OCI-LY7 (cell line): ENCODE data around the gene SH3RF3. TPM values are rescaled to one million over a fixed set of nuclear protein-coding genes. Genes with fewer than 3 reads are reported as not detected.

Experiments
- BruUV-seq: library from RNA; stranded (reverse); fragments of 400-500 nt; replicated peaks from 2 replicates; lab custom pipeline; 2021; lab: Mats Ljungman, UMichigan
- CTCF ChIA-PET: fragments of 300-600 bp; sonication (Branson Sonifier 250); formaldehyde crosslinking; loops from one replicate; lab custom pipeline; 2022; ENCODE audit warnings: antibody characterized with exemption; ENCODE audit not compliant: unreplicated experiment; lab: Charles Lee
- POLR2A ChIA-PET: fragments of 300-600 bp; sonication (Branson Sonifier 250); formaldehyde crosslinking; loops from one replicate; lab custom pipeline; 2022; ENCODE audit warnings: antibody characterized with exemption; lab: Charles Lee
- DNase-seq: peaks from one replicate; pipeline ENCODE4 v3.0.0-alpha.2; 2015; ENCODE audit warnings: low spot score
- H2AFZ ChIP-seq: fragments of 200-600 bp; sonication (generic), shearing (Covaris generic); 2 replicates; pipeline ENCODE4 v1.6.1; 2014; ENCODE audit warnings: mild to moderate bottlenecking, antibody characterized with exemption, low read length, moderate library complexity
- H3K27ac ChIP-seq: fragments of 200-600 bp; sonication (generic); 2 replicates; pipeline ENCODE4 v1.5.1; 2014; ENCODE audit warnings: mixed run types, low read depth, mild to moderate bottlenecking, moderate library complexity, low read length, inconsistent platforms; ENCODE audit not compliant: poor library complexity, severe bottlenecking
- H3K36me3 ChIP-seq: fragments of 200-600 bp; sonication (generic); 2 replicates; pipeline ENCODE4 v1.6.1; 2014; ENCODE audit warnings: mild to moderate bottlenecking, antibody characterized with exemption, low read length, moderate library complexity, mixed read lengths; ENCODE audit not compliant: insufficient read depth
- H3K4me1 ChIP-seq: fragments of 200-600 bp; sonication (generic); 2 replicates; pipeline ENCODE4 v1.5.1; 2014; ENCODE audit warnings: mild to moderate bottlenecking, low read length; ENCODE audit not compliant: insufficient read depth, poor library complexity, severe bottlenecking
- H3K4me2 ChIP-seq: fragments of 200-600 bp; sonication (generic); 2 replicates; pipeline ENCODE4 v1.6.1; 2014; ENCODE audit warnings: mild to moderate bottlenecking, low read length
- H3K4me3 ChIP-seq: fragments of 200-600 bp; sonication (generic); 2 replicates; pipeline ENCODE4 v1.5.1; 2014; ENCODE audit warnings: mild to moderate bottlenecking, low read depth, low read length; ENCODE audit not compliant: poor library complexity, severe bottlenecking
- H3K79me2 ChIP-seq: fragments of 200-600 bp; sonication (generic); 2 replicates; pipeline ENCODE4 v1.6.1; 2016; ENCODE audit warnings: low read depth, mild to moderate bottlenecking, low read length, moderate library complexity, mixed read lengths; ENCODE audit not compliant: insufficient read depth
- H3K9me2 ChIP-seq: fragments of 200-600 bp; sonication (generic); 2 replicates; pipeline ENCODE4 v1.6.1; 2016; ENCODE audit warnings: mild to moderate bottlenecking, low read length, mixed read lengths; ENCODE audit not compliant: insufficient read depth
- H3K9me3 ChIP-seq: fragments of 200-600 bp; sonication (generic); 2 replicates; pipeline ENCODE4 v1.6.1; 2014; ENCODE audit warnings: mild to moderate bottlenecking, mixed run types, low read length, mixed read lengths
- H4K20me1 ChIP-seq: fragments of 200-600 bp; sonication (generic); 2 replicates; pipeline ENCODE4 v1.6.1; 2014; ENCODE audit warnings: mild to moderate bottlenecking, antibody characterized with exemption, low read length, moderate library complexity, mixed read lengths; ENCODE audit not compliant: insufficient read depth
- EZH2phosphoT487 ChIP-seq: fragments of 200-600 bp; sonication (generic); IDR thresholded peaks from 2 replicates; pipeline ENCODE4 v1.6.1; 2018; ENCODE audit warnings: low read depth, borderline replicate concordance, mild to moderate bottlenecking, mixed run types, antibody characterized with exemption, low read length, moderate library complexity, mixed read lengths
- intact Hi-C: fragments of 100-400 bp; cut with micrococcal nuclease; formaldehyde crosslinking; loops from one replicate; pipeline ENCODE4 v1.10.0; 2022; ENCODE audit not compliant: unreplicated experiment
- total RNA-seq, 2 experiments: library from RNA; depleted of rRNA in 1 of 2; stranded (reverse); fragments of >200 nt in 1 of 2; shearing (Covaris generic) in 1 of 2; gene quantifications; 2 replicates each; pipeline ENCODE4 v1.2.3, GENCODE V29; 2014 to 2022
- TF ChIP-seq, protein P1 (sequence below): fragments of 200-600 bp; sonication (generic); conservative IDR thresholded peaks from 2 replicates; pipeline ENCODE4 v1.5.1; 2014; ENCODE audit warnings: mild to moderate bottlenecking, antibody characterized with exemption, low read length, moderate library complexity, mixed read lengths

SH3RF3 gene
- total RNA-seq, 2 experiments from 2014 or later: not detected

DNA sequence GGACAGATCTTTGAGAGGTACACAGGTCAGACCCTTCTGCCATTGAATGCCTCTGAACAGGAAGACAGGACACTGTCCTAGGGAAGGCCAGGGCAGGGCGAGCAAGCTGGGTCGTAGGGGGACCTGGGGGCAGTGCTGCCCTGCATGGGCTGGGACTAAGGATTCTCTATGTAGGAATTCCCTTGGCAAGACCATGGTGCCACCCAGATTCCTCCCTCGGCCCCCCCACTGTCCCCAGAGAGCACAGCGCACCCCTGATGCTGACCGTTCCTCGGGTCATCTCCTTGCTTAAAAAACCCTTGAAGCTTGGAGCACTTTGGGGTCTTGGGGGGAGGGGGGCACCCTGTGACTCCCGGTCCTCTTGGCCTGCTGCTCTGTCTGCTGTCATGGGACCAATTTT lies 289.7 kb downstream of the SH3RF3 start:
- ChIA-PET CTCF (no interaction called here), POLR2A (no interaction called here)
- TF ChIP-seq, protein P1, sequence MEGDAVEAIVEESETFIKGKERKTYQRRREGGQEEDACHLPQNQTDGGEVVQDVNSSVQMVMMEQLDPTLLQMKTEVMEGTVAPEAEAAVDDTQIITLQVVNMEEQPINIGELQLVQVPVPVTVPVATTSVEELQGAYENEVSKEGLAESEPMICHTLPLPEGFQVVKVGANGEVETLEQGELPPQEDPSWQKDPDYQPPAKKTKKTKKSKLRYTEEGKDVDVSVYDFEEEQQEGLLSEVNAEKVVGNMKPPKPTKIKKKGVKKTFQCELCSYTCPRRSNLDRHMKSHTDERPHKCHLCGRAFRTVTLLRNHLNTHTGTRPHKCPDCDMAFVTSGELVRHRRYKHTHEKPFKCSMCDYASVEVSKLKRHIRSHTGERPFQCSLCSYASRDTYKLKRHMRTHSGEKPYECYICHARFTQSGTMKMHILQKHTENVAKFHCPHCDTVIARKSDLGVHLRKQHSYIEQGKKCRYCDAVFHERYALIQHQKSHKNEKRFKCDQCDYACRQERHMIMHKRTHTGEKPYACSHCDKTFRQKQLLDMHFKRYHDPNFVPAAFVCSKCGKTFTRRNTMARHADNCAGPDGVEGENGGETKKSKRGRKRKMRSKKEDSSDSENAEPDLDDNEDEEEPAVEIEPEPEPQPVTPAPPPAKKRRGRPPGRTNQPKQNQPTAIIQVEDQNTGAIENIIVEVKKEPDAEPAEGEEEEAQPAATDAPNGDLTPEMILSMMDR: no peak
- Histone ChIP-seq H3K27ac (no peak overlapping the region), H2AFZ (no peak overlapping the region), H4K20me1 (no peaks in the 10 kb centered on the region), H3K36me3 (no peaks in the 10 kb centered on the region), H3K79me2 (no peaks in the 10 kb centered on the region), H3K9me3 (no peaks in the 10 kb centered on the region), H3K9me2 (no peaks in the 10 kb centered on the region), H3K4me2 (no peak overlapping the region), H3K4me1 (no peaks in the 10 kb centered on the region), H3K4me3 (no peak overlapping the region)
- BruUV-seq: no TSS peak
- intact Hi-C loops: no loop called here
- DNase-seq: no peak

DNA sequence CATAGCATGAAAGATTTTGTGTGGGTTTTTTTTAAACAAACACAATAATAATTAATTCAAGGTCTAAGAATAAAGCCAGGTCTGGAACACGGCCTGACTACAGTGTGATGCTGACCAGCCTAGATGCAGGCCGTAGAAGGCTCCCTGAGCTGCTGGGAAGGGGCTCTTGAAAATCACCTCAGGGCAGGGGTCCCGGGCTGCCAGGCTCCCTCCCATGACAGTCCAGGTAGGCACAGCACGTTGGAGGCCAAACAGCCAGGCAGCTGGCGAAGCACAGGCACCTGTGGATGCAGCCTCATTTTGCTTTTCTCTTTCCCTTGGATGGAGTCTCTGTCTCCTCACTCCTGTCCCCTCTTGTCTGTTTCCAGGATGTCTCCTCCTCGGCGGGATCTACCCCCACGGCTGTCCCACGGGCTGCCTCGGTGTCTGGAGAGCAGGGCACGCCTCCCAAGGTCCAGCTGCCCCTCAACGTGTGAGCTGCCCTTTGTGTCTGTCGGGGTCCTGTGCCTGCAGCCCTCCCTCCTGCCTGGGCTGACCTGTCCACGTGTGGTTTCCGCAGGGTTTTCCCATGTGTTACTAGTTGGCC lies 290.3 kb downstream of the SH3RF3 start:
- TF ChIP-seq EZH2phosphoT487: no peak
- TF ChIP-seq, protein P1: no peak
- Histone ChIP-seq H3K9me2 (no peaks in the 10 kb centered on the region), H2AFZ (no peak overlapping the region), H3K9me3 (no peaks in the 10 kb centered on the region), H4K20me1 (no peaks in the 10 kb centered on the region), H3K4me3 (no peak overlapping the region), H3K4me2 (no peak overlapping the region), H3K4me1 (no peaks in the 10 kb centered on the region), H3K36me3 (no peaks in the 10 kb centered on the region), H3K27ac (no peak overlapping the region), H3K79me2 (no peaks in the 10 kb centered on the region)
- BruUV-seq: no TSS peak
- no peak for DNase-seq
- ChIA-PET CTCF (no interaction called here), POLR2A (interaction anchor here (1.1 kb wide), 1 partner anchor 11 kb away, joined by 3 read pairs; no protein-coding TSS in a partner anchor)
- intact Hi-C loops: no loop called here

DNA sequence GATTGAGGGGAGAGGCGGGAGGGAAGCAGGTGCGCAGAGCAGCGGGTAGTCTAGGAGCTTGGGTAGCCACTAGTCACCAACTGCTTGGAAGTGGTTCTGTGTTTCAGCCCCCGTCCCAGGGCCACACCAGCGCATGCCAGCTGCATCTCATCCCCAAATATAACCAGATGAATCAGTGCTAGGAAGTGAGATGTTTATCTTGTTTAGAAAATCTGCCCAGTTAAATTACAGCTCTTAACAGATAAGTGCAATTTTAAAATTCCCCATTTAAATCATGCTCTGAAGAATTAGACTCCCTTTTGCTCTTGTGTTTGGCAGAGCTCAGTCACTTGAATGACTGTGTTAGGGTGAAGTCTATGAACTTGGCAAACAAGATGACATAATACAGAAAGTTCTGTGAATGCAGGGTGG lies 291.0 kb downstream of the SH3RF3 start:
- Histone ChIP-seq H3K36me3 (no peaks in the 10 kb centered on the region), H3K27ac (no peak overlapping the region), H3K4me1 (no peaks in the 10 kb centered on the region), H2AFZ (no peak overlapping the region), H3K79me2 (no peaks in the 10 kb centered on the region), H4K20me1 (no peaks in the 10 kb centered on the region), H3K4me2 (no peak overlapping the region), H3K4me3 (no peak overlapping the region), H3K9me3 (no peaks in the 10 kb centered on the region), H3K9me2 (no peaks in the 10 kb centered on the region)
- intact Hi-C loops: no loop called here
- no peak for DNase-seq
- BruUV-seq: no TSS peak
- TF ChIP-seq EZH2phosphoT487: no peak
- TF ChIP-seq, protein P1: no peak
- CTCF ChIA-PET: no interaction called here
- POLR2A ChIA-PET: interaction anchor here (1.1 kb wide), 1 partner anchor 12 kb away, joined by 3 read pairs; no protein-coding TSS in a partner anchor
